HG02623 (cell line): Measurements from ENCODE around the gene JUN.

Experiments
- ATAC-seq: cut with Tn5 transposase; IDR thresholded peaks from one replicate; pipeline ENCODE4 v1.9.1; 2021; ENCODE audit warnings: moderate library complexity; ENCODE audit not compliant: unreplicated experiment

The JUN gene

GRCh38 chr1:58764294-58764978 is 19.4 kb downstream of the JUN start:
- ATAC-seq: no peak

DNA sequence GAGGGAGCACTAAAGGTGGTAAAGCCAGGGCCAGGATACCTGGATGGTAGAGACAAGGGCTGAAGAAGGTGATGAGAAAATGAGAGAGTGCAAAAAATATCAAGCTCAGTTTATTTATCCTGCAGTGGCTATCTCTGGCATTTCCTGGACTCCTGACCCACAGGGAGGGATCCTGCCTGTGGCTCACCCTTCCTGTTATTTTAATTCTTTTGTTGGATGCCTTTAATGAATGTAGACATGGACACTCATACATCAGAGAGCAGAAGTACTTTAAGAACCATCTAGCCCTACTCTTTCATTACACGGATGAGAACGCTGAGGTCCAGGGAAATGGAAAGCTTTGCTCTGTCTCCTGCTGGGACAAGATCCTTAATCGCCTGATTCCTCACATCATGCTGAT is 20.6 kb downstream of the JUN start:
- no peak for ATAC-seq

- ATAC-seq: no peak
Observed at GRCh38 chr1:58762806-58763205, 21.0 kb downstream of the JUN start.

DNA sequence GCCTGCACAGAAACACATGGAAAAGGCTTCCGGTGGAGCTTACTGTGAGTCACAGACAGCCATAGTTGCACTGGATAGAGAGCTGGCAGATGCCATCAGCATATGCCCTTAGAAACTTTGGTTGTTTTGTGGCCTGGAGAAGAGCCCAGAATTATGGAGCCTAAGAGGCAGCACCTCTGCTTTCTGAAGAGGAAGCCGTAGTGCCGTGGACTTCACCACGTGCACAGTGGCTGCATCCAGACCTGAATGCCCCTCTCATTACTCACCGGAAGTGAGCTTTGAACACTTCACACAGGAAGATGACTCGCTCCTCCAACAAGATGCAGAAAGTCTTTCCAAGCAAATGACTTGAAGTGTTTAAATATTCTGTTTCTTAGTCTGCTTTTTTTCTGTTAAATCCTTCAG is 28.4 kb downstream of the JUN start:
- ATAC-seq: peak; percentile 58

DNA sequence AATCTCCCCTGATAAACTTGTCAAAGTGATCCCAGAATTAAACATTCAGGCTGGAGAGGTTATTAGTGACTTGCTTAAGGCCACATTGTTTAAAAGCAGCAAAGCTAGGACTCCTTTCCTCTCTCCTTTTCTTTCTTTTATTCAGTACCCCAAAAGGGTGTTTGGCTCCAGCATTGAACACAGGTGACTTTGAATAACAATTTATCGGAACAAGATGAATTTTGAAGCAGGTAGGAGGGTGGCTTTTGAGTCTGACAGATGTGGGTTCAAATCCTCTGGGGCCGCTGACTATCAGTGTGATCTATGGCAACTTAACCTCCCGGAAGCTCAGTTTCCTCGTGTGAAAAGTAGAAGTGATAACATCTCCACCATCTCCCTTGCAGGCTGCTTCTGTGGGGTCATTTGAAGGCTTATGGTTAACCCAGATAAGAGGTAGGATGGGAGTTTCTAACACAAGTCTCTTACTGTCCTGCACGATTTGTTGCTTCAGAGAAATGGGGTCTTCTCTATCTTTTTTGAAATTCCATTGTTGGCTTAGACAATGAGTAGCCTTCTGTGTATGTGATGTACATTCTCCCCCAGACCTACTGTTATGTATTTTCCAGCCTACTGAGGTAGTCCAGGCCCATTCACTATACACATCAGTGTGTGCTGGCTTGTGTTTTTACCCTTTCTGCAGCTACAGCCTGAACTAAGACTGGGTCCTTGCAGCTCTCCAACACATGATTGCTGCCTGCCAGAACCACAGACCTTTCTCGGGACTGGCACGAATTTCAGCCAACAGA is 29.0 kb downstream of the JUN start:
- no peak for ATAC-seq

DNA sequence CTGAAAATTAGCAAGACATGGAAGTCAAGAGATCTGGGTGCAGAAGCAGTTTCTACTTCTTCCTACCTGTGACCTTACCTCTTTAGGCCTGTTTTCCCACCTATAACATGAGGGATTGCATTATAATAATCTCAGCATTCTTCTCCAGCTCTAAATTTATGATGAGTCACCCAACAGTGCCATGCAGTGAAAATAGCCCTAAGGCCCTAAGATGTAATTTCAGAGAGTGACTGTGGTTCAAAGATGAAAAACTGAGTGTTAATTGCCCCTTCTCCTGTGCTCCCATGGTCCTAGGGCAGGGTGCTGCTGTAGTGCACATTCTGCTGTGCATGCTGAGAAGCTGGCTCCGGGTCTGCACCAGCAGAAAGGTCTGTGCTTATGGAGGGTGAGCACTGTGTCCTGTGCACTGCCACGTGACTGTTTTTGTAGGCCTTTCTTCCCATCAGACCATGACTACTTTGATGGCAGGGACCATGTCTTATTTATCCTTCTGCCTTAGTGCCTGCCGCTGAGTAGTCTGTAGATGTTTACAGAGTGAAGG is 29.7 kb downstream of the JUN start:
- ATAC-seq: no peak

- no peak for ATAC-seq
Observed at GRCh38 chr1:58753431-58753866, 30.4 kb downstream of the JUN start.

DNA sequence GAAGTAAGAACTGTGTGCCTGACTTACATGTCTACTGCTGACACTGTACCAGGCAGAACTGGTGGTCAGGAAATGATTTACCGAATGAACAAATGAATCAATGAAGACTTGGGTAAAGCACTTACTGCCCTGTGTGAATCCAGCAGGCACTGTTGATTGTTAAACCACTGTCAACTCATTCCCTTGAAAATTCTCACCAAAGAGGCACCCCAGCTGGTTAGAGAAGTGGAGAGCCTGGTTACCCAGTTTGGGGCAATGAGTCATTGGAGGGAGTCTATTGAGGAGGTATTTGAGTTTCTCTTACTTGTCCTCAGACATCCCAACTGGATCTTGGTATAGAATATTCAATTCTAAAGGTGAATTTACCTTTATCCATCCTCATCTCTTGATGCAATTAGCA is 34.2 kb downstream of the JUN start:
- no peak for ATAC-seq

DNA sequence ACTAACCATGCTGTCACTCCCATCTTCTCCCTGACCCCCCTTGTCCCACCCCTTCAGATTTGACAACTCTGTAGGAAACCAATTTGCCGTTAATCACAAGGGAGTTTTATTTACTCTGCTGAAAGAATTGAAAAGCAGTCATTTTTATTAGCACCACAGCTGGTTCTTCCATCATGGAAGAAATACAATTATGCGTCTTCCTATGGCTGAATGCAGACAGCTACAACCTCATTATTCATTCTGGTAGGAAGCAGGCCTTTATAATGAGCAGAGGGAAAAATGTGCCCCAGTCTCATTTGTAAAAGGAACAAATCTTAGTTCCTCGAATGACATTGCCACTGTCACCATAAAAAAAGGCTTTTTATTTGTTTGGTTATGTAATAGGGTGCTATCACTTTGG is 35.2 kb downstream of the JUN start:
- no peak for ATAC-seq

DNA sequence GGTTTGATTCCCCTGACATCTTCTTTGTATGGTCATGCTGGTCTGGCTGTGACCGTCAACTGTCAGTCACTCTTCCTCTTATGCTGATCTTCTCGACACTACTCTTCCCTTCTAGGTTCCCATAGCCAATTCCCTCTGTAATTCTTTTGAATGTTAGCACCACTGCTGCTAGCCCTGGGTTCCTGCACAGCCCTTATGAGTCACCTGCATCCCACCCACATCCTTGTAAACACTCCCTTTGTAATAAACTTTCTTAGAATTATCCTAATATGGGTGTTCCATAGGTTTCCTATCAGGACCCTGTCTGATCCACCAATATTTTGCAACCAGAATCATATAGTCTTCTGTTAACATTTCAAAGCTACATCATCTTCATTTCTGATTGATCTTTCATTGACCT is 37.1 kb downstream of the JUN start:
- ATAC-seq: no peak

DNA sequence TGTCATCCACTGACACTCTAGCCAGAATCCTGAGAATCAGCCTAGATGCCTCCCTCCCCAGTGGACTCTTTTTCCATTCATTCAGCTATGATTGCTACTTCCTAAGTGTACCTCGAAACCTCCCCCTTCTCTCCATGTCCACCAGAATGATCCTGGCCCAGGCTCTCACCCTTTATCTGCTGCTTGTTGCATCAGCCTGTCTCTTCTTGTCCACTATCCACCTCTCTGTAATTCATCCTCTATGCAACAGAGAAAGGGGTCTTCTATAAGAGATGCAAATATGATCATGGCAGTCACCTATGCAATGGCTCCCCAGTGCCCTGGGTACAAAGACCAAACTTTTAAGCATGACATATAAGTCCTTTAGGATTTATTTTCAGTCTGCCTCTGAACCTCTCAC is 37.7 kb downstream of the JUN start:
- ATAC-seq: no peak

DNA sequence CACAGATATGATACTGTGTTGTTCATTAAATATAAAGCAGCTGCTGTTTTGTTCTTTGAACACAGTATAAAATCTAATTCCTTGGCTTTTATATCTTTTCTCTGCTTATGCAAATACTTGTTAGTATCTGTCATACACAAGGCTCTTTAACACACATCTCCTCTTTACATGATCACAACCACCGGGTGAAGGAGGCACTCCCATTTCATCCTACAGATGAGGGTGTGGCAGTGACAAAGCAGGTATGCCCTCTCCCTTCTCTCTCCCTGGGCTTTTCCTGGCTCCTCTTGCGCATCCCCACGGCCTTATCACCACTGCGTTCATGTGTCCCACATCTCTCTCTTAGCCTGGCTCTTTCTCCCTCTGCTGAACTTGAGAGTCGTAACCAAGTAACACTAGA is 38.2 kb downstream of the JUN start:
- no peak for ATAC-seq

DNA sequence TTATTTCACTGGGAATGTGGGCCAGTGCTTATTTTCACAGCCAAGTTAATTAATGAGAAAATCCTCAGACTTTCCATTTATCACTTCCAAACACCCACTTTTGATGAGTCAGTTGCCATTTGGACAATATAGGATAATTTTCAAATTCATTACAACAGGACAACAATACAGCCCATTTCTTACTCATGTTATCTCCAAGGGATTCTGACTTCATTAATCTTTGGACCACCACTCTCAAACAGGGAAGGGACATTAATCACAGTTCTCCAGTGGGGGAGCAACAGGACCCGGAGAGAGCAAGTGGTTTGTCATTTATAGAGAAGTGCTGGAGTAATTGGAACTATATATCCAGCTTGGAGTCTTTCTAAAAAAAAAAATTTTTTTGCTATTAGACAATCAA is 38.7 kb downstream of the JUN start:
- no peak for ATAC-seq

DNA sequence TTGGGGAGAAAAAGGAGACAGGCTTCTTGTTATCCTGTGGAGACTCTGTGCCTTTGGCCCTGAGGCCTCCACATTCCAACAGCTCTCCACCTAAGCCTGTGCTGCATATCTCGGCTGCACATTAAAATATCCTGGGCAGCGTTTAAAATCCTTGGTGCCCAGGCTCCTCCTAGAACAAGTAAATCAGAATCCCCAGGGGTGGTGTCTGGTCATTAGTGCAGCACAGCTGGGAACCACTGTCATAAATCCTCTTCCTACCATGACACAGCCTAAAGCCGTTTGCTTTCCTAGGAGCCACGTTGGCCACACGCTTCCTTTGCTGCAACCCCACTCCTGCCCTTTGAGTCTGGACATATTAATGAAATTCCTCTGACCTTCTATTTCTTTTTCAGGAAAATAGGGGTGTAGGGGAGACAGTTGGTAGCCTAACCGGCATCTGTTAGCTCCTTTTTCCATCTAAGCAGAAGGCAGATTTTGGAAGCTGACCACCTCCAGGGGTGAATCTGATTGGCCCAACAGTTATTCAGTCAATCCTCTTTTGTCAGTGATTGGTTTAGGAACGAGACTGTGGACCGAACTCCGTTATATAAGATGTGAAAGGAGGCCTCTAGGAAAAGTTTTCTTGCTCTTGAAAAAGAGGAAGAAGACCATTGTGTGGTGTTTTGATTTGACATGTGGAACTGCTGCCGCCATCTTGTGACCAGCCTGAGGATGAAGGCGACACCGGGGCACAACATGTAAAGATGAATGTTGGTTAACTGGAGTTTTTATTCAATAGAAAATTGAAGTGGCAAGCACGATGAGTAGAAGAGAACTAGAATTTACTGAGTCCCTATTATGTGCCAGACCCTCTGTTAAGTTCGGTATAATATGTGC is 41.9 kb downstream of the JUN start:
- ATAC-seq: no peak

DNA sequence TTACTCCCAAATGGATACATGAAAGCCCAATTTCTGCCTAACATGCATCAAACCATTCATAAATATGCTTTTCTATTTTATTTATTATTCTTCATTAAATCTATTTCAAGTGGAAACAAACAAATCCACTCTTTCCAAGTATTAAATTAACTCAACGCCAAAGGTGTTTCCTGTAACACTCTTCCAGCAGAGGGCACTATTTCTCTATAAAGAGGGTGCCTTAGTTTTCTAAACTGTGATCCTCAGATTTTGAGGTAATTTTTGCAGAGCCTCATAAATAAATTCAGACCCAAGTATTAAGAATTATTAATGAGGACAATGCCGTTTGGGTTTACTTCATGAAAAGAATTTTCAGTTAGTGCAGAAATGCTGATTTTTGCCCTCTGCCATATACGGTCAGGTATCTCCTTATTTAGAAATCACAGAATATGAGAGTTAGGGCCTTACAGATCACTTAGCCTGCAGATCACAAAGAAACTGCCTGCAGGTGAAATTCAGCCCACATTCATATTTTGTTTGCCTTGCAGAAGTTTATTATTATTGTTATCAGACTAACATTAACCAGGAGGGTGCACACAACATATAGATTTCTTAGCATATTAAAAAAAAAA is 43.9 kb downstream of the JUN start:
- ATAC-seq: no peak

DNA sequence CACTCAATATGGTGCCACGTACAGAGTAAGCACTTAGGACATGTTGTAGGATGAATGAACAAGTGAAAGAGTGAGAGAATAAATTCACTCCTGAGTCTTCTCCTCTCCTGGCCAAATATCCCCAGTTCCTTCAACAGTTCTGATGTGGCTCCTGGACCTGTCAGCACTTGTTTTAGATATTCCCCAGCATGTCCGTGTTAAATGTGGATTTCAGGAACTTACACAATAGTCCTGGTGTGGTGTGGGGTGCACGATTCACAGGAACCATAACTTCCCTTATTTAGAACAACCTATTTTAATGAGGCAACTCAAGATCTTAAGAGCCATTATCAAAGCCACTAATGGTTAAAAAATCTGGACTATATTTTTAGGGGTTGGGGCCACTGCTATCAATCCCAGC is 45.0 kb downstream of the JUN start:
- no peak for ATAC-seq

DNA sequence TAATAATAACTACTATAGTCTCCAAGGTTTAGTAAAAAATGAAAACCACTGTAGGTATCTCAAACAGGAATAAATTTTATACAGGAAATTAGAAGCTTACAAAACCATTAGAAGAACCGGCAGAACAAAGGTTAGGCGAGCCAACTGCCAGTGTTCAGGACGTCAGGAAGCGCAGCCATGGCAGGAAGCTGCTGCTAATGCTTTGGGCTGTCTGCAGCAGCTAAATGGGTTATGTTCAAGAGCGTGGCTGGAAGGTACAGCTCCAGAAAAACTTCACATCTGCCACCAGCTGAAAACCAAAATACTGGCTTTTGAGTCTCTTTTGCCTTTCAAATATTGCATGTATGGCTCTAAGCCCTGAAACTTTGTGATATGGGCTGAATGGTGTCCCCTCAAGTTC is 48.3 kb downstream of the JUN start:
- ATAC-seq: no peak

- no peak for ATAC-seq
Observed at GRCh38 chr1:58734630-58735029, 49.2 kb downstream of the JUN start.

DNA sequence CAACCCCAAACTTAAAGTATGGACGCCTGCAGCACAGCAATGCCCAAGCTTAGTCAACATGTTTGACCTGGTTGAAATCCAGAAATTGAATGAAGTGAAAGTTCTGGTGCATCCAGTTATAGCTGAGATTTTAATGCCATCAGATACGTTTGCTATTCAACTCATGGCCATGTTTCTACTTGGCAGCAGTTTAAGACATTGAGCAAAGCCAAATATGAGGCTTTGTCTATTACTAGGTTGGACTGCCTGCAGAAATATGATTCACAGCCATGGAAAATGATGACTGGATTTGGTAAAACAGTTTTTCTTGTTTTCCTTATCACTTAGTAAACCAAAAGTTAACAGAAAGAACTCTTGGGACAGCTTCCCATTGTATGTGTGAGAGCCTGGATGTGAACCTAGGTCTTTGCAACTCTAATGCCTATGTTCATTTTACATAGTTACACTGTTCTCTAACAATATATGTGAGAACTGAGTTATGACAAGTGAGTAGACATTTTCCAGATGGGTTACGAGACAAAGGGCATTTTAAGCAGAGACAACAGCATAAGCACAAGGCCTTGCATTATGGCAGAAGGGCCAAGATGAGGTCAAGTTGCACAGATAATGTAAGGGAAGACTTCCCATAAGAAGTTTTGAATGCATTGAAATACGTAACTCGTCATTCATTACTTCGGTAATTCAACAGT is 51.6 kb downstream of the JUN start:
- ATAC-seq: no peak
